ENCODE results near the gene PATE2. TPM values are rescaled to one million over a fixed set of nuclear protein-coding genes. Genes with fewer than 3 reads are reported as not detected.

PATE2 gene
- total and polyA plus RNA-seq, 2 donors (not counting 3 experiments of a cell fraction or from before 2014, with no cell fraction given): 0.31 TPM; not detected in 1

GRCh38 chr11:125762445-125762844, 16.2 kb downstream of the PATE2 start:
- FAIRE-seq: no peak
- no peak overlapping the region for H3K4me3 ChIP-seq (replicated peaks in 1 of 3; ENCODE audit: insufficient read depth in 1 of 3, low read depth in 1 of 3, low read length in 3 of 3)
- H4K20me1 ChIP-seq (replicated peaks; ENCODE audit: control insufficient read depth, extremely low read depth, insufficient read depth, low read length): no peaks in the 10 kb centered on the region
- no peaks in the 10 kb centered on the region for H3K9me1 ChIP-seq (replicated peaks; ENCODE audit: control insufficient read depth, extremely low read depth, insufficient read depth, low read length)
- no peaks in the 10 kb centered on the region for H3K9me3 ChIP-seq (replicated peaks; ENCODE audit: control insufficient read depth, insufficient read depth, low read length)
- CTCF ChIA-PET: no interaction called here
- TF ChIP-seq EZH2 (IDR thresholded peaks at IDR 0.05; ENCODE audit: borderline replicate concordance, low read depth, low read length, severe bottlenecking) (no peak), CTCF (IDR thresholded peaks at IDR 0.05; ENCODE audit: extremely low read depth in 1 of 2, insufficient read depth in 1 of 2, low read depth in 1 of 2, low read length in 2 of 2) (no peak), FOS (IDR thresholded peaks at IDR 0.05; ENCODE audit: borderline replicate concordance, insufficient read depth, low read length) (no peak), MYC (IDR thresholded peaks at IDR 0.05; ENCODE audit: low read depth, low read length) (no peak), JUN (IDR thresholded peaks at IDR 0.05; ENCODE audit: borderline replicate concordance, insufficient read depth, insufficient read length, low read depth) (no peak), POLR2AphosphoS5 (IDR thresholded peaks at IDR 0.05; ENCODE audit: insufficient read depth, low read depth, low read length) (no peak)
- H2AFZ ChIP-seq (ENCODE audit: low read depth, low read length): no peak overlapping the region
- H3K27ac ChIP-seq (ENCODE audit: insufficient read depth, low read depth, low read length): no peak overlapping the region
- no peak overlapping the region for H3K4me2 ChIP-seq (ENCODE audit: insufficient read depth, low read length)
- peaks cover 0 to 2% of the 10 kb centered on the region in 2 experiments for H3K27me3 ChIP-seq (ENCODE audit: control insufficient read depth in 2 of 2, insufficient read depth in 2 of 2, low read length in 2 of 2)
- H3K9ac ChIP-seq (replicated peaks; ENCODE audit: extremely low read depth, insufficient read depth, low read length): no peak overlapping the region
- POLR2A ChIA-PET: no interaction called here
- H3K36me3 ChIP-seq (ENCODE audit: control insufficient read depth in 2 of 2, extremely low read depth in 1 of 2, insufficient read depth in 2 of 2, low read length in 2 of 2): no peaks in the 10 kb centered on the region
- H3K4me1 ChIP-seq (ENCODE audit: control insufficient read depth, extremely low read depth, insufficient read depth, low read length): no peaks in the 10 kb centered on the region
- BruUV-seq (replicated peaks): no TSS peak
- dilution Hi-C loops (cut with MboI; ENCODE audit: extremely low pct_ligation_motif_present, low sequenced_read_pairs) (no loop called here), intact Hi-C loops (cut with micrococcal nuclease) (no loop called here)
- DNase-seq (ENCODE audit: low read depth, low spot score): no peak
- H3K79me2 ChIP-seq (ENCODE audit: control insufficient read depth, insufficient read depth, low read length): no peaks in the 10 kb centered on the region

GRCh38 chr11:125756050-125756449, 22.6 kb downstream of the PATE2 start:
- Histone ChIP-seq H3K27me3 (ENCODE audit: control insufficient read depth in 2 of 2, insufficient read depth in 2 of 2, low read length in 2 of 2) (no peaks in the 10 kb centered on the region), H3K9me1 (replicated peaks; ENCODE audit: control insufficient read depth, extremely low read depth, insufficient read depth, low read length) (no peaks in the 10 kb centered on the region), H3K4me2 (ENCODE audit: insufficient read depth, low read length) (no peak overlapping the region), H3K36me3 (ENCODE audit: control insufficient read depth in 2 of 2, extremely low read depth in 1 of 2, insufficient read depth in 2 of 2, low read length in 2 of 2) (no peaks in the 10 kb centered on the region), H3K4me3 (replicated peaks in 1 of 3; ENCODE audit: insufficient read depth in 1 of 3, low read depth in 1 of 3, low read length in 3 of 3) (no peak overlapping the region), H3K9ac (replicated peaks; ENCODE audit: extremely low read depth, insufficient read depth, low read length) (no peak overlapping the region), H3K4me1 (ENCODE audit: control insufficient read depth, extremely low read depth, insufficient read depth, low read length) (no peaks in the 10 kb centered on the region), H3K27ac (ENCODE audit: insufficient read depth, low read depth, low read length) (no peak overlapping the region), H4K20me1 (replicated peaks; ENCODE audit: control insufficient read depth, extremely low read depth, insufficient read depth, low read length) (no peaks in the 10 kb centered on the region), H2AFZ (ENCODE audit: low read depth, low read length) (no peak overlapping the region), H3K79me2 (ENCODE audit: control insufficient read depth, insufficient read depth, low read length) (no peaks in the 10 kb centered on the region), H3K9me3 (replicated peaks; ENCODE audit: control insufficient read depth, insufficient read depth, low read length) (no peaks in the 10 kb centered on the region)
- DNase-seq (ENCODE audit: low read depth, low spot score) (no peak), FAIRE-seq (no peak)
- ChIA-PET POLR2A (no interaction called here), CTCF (no interaction called here)
- intact Hi-C loops (cut with micrococcal nuclease): no loop called here
- dilution Hi-C loops (cut with MboI; ENCODE audit: extremely low pct_ligation_motif_present, low sequenced_read_pairs): no loop called here
- BruUV-seq (replicated peaks): no TSS peak
- no peak for TF ChIP-seq POLR2A (IDR thresholded peaks at IDR 0.05; ENCODE audit: low read depth, low read length)
- no peak for TF ChIP-seq MYC (IDR thresholded peaks at IDR 0.05; ENCODE audit: low read depth, low read length)
- no peak for TF ChIP-seq EZH2 (IDR thresholded peaks at IDR 0.05; ENCODE audit: borderline replicate concordance, low read depth, low read length, severe bottlenecking)
- TF ChIP-seq CTCF (IDR thresholded peaks at IDR 0.05; ENCODE audit: extremely low read depth in 1 of 2, insufficient read depth in 1 of 2, low read depth in 1 of 2, low read length in 2 of 2): no peak
- no peak for TF ChIP-seq MAX (IDR thresholded peaks at IDR 0.05; ENCODE audit: insufficient read depth, insufficient read length)
- TF ChIP-seq FOS (IDR thresholded peaks at IDR 0.05; ENCODE audit: borderline replicate concordance, insufficient read depth, low read length): no peak
